GM12864 (cell line): ENCODE data around the gene ZNF697.
A peak's percentile ranks its signal among the peaks of the same experiment; 100 is the strongest.
"Not testable (repeated sequence)": the region's sequence is repeated elsewhere in the genome, so short reads cannot be mapped to it uniquely, and the experiment has no call there.

Experiments used
- DNase-seq: peaks from one replicate; pipeline ENCODE4 v3.0.0-alpha.2; 2011; ENCODE audit warnings: low read depth
- H3K4me3 ChIP-seq: 2 replicates; pipeline ENCODE4 v1.5.1; 2011; ENCODE audit warnings: mild to moderate bottlenecking, low read depth, low read length, control low read depth
- TF ChIP-seq, protein P1 (sequence below): IDR thresholded peaks from 2 replicates; pipeline ENCODE4 v1.5.1; 2011; ENCODE audit warnings: low read depth, mild to moderate bottlenecking, moderate library complexity, low read length, control low read depth, inconsistent platforms; ENCODE audit errors: missing control alignments

ZNF697 gene

DNA sequence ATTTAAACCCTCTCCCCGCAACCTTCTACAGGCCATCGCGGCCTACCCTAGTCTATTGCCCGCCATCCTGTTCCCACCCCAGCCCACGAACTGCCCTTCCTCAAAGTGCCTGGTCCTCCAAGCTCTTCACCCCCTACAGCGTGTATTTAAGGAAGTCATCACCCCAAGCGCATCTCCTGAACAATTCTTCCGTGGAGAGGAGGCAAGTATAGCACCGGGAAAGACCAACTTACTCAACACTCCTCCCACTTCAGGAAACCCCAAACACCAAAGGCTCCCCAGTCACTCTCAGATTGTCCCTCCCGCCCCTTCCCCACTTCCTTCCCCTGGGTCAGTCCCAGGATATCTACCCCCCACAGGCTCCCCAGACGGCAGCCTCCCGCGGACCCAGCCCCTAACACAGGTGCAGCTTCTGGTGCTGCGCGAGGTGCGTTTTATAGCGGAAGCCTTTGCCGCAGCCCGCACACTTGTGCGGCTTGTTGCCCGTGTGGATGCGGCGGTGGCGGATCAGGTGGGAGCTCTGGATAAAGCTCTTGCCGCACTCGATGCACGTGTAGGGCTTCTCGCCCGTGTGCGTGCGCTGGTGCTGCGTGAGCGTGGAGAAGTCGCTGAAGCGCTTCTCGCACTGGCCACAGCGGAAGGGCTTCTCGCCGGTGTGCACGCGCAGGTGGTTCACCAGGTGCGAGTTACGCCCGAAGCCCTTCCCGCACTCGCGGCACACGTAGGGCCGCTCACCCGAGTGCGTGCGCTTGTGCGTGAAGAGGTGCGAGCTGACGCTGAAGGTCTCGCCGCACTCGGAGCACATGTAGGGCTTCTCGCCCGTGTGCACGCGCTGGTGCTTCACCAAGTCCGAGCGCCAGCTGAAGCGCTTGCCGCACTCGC is 25.5 kb downstream of the ZNF697 start:
- no peak overlapping the region for H3K4me3 ChIP-seq
- no peak for DNase-seq
- TF ChIP-seq, protein P1, sequence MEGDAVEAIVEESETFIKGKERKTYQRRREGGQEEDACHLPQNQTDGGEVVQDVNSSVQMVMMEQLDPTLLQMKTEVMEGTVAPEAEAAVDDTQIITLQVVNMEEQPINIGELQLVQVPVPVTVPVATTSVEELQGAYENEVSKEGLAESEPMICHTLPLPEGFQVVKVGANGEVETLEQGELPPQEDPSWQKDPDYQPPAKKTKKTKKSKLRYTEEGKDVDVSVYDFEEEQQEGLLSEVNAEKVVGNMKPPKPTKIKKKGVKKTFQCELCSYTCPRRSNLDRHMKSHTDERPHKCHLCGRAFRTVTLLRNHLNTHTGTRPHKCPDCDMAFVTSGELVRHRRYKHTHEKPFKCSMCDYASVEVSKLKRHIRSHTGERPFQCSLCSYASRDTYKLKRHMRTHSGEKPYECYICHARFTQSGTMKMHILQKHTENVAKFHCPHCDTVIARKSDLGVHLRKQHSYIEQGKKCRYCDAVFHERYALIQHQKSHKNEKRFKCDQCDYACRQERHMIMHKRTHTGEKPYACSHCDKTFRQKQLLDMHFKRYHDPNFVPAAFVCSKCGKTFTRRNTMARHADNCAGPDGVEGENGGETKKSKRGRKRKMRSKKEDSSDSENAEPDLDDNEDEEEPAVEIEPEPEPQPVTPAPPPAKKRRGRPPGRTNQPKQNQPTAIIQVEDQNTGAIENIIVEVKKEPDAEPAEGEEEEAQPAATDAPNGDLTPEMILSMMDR: no peak

DNA sequence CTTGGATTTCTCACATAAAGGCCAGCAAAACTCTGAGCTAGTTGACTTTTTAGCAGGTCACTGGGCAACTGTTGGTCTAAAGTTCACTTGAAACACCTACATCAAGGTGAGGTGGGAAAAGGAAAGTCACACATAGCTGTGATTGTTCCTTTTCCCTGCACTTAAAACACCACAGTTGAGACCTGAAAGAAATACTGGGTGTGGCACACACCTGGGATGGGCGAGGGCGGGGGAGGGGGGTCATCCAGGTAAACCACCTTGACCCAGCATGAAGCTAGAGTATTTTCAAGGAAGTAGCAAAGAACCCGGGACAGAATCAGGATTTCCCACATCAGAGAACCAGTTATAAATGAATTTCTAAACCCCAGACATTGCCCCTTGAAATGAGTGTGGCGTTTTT is 26.4 kb downstream of the ZNF697 start:
- DNase-seq: no peak
- TF ChIP-seq, protein P1: no peak
- no peak overlapping the region for H3K4me3 ChIP-seq

DNA sequence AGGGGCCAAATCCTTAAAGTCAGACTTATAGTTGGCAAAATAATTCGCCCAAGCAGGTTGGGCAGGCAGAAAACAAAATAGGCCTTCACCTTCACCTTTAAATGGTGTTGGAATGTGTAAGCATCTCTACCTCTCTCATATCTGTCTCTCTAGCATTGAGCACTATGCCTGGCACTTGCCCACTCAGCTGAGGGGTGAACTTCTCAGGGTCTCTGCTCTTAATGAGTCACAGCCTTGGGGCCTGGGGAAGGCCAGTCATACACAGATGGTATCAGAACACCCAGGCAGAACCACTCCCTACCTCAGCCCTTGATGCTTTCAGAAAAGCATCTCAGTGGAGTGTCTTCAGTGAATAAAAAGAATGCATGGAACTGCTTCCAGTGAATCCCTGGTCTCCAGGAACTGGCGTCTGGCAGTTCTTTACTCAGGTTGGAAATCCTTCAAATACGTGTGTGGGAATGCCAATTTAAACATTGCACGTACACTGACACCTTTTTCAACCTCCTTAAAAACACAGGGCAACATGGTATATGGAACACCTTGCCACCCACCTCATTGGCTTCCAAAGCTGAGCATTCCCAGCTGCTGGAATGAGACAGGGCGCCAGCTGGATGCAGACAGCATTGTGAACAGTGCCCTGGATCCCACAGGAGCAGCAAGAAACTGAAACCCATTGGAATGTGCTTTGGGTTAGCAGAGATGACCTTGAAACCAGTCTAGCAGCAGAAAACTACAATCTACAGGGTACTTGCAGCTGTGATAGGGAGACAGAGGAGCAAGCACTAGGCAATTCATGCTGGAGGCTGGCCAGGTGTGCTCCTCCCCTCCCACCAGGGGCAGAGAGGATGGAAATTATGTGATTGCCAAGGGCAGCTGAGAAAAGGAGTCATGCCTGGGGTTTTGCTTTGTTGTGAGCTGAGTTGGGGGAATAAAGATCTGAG is 30.0 kb downstream of the ZNF697 start:
- TF ChIP-seq, protein P1: no peak
- DNase-seq: no peak
- no peak overlapping the region for H3K4me3 ChIP-seq

DNA sequence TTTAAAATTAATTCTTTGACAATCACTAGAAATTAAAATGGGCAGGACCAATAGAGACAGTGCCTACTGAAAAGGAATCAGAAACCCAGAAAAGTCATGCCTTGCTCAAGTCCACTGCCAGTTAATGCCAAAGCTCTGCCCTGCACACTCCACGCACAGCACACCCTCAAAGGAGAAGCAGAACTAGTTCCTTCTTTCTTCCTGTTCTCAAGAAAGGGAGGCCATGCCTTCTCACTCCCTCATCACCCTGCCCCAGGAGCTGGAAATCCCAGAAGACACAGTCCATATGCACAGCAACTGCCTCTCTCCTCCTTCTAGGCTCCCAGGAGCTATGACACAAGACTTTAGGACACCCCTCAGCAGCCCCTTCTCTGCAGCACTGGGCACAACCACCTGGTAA is 31.3 kb downstream of the ZNF697 start:
- DNase-seq, H3K4me3 ChIP-seq: not testable (repeated sequence)

DNA sequence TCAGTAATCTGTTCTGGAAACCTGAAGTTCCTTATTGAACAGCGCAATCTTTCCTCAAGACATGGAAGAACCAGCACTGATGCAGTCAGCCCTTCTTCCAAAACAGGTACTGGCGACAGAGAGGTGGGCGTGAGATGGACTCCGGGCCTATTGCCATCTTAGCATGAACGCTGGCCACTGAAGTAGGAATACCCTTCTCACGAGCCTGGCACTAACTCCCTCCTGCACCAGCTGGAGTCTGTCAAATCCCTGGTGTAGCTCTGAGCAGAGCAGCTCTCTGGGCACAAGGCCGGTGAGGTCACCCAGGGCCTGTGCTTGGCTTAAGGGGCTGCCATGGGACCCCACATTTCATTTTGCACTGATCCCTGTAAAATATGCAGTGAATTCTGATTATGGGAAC is 33.0 kb downstream of the ZNF697 start:
- not testable (repeated sequence) for DNase-seq, H3K4me3 ChIP-seq

DNA sequence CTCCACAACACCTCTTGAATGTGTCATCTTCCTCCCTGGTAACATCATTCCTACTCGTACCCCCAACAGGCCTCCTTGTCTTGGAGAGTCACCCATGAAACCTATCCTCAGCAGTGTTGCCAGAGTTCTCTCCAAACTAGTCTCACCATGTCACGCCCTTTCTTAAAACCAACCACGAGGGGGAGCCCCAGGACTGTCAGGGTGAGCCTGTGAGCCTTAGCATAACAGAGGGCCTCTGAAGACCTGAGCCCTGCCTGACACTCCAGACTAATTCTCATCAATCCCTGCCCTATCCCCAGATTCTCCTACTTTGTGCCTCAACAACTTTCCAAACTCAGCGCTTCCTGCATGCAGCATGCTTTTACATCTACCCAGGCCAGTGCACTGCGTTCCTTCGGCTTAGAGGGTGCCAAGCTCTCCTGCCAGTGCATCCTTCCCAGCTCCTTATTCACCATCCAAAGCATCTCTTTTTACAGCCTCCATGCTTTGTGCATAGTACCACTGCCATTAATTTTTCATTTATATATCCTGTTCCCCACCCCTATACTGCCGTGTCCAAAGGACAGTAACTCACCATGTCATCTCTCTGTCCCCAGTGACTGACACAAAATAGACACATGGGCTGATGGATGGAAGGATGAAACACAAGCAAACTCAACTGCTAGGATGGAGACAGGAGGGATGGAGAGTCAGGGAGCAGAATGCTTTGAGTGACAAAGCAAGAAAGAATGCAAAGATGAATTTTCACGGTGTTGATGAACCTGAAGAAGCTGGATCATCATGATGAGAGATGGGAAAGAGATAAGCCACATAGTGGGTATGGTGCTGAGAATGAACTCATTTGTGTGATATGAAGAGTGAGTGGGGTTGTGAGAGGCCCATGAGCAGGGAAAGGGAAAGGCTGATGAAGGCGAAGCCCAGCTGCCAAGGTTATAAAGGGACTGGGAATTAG is 34.0 kb downstream of the ZNF697 start:
- H3K4me3 ChIP-seq: no peak overlapping the region
- DNase-seq: peak; percentile 73
- TF ChIP-seq, protein P1: peak; percentile 77

DNA sequence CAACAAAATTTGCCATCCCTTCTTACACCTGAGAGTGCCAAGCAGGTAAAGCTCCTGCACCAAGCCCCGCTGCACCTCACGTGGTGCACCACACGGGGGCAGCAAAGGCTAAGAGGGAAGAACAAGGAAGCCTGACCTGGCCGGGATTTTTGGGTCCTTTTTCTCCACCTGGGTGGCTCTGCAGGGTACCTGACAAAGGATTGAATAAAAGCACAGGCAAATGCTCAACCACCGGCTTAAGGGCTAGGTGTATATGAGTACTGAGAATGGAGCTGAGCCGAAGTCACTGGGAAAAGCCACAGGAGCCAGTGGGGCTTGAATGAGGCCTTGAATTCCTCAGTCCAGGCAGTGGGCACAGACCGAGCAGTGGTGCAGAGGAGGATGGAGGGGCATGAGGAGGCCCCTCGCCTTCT is 36.4 kb downstream of the ZNF697 start:
- TF ChIP-seq, protein P1: peak; percentile 93
- no peak overlapping the region for H3K4me3 ChIP-seq
- peak; percentile 38 for DNase-seq

DNA sequence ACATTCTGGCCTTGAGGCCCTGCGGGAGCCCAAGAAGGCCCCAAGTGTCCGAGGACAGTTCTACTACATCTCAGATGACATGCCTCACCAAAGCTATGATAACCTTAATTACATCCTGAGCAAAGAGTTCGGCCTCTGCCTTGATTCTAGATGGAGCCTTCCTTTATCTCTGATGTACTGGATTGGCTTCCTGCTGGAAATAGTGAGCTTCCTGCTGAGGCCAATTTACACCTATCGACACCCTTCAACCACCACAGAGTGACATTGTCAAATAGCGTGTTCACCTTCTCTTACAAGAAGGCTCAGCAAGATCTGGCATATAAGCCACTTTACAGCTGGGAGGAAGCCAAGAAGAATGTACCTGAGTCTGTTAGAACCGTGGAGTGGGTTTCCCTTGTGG is 39.2 kb downstream of the ZNF697 start:
- not testable (repeated sequence) for H3K4me3 ChIP-seq, DNase-seq

DNA sequence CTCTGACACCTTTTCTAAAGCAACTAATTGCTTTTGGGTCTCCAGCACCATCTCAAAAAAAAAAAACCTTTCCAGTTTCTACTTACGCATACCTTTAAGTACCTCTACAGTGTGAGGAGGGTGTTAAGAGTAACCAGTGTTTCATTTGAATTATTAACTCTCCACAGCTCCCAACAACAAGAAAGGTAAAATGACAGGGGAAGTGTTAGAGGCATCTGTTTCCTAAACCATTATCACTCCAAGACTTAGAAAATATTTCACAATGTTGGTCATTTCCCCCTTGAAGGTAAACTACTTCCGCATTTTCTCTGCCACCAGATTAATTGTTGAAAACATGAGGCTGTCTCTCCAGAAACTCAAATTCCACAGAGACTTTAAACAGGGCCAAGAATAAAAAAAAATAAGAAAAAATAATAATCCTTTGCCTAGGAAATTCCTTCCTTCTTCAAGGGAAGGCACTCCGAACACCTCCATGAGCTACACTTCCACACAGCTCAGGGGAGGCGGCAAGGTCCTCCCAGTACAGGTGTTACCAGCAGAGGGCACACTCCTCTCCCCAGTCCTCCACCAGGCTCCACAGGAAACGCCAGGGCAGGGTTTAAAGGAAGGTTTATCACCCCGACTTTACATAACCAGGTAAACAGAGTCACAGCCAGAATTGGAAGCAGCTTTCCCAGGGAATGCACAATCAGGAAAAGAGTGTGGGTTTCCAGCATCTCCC is 40.8 kb downstream of the ZNF697 start:
- H3K4me3 ChIP-seq, DNase-seq: not testable (repeated sequence)
